WTC11 (cell line): ENCODE results near the gene ZCCHC7.

Experiments
- SMAD4 ChIP-seq: sonication (generic); formaldehyde crosslinking; IDR thresholded peaks from 2 replicates; pipeline ENCODE4 v1.8.0; 2022; ENCODE audit warnings: mild to moderate bottlenecking, missing genetic modification reagents
- ZNF396 ChIP-seq: fragments of 250-450 bp; sonication (Bioruptor Pico); IDR thresholded peaks from 2 replicates; pipeline ENCODE4 v1.8.0; 2021; ENCODE audit warnings: mild to moderate bottlenecking, moderate library complexity, borderline replicate concordance

DNA sequence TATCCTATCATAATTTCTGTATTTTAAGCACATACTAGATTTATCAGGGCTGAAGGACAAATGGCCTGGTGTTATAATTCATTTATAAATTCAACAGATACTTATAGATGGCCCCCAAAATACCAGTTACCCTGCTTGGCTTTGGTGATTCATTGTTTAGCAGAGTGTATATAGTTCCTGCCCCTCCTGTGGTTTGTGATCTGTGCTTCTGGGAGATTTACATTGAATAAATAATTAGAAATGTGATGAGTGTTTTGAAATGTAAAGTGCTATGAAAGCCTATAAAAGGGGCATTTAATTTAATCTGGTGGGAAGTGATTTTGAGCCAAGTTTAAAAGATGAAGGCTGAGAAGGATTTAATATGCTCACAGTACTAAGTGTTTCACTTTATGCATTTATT, 36.7 kb upstream of the ZCCHC7 start:
- no peak for TF ChIP-seq SMAD4 (CRISPR knock-in tag)
- no peak for TF ChIP-seq ZNF396 (CRISPR knock-in tag)
